Loucy (cell line): Measurements from ENCODE around the gene SNCAIP.

Experiments
- H2AFZ ChIP-seq: fragments of 200-600 bp; sonication (generic); 2 replicates; pipeline ENCODE4 v1.6.0; 2016; ENCODE audit warnings: antibody characterized with exemption, mild to moderate bottlenecking, low read length, moderate library complexity
- H3F3A ChIP-seq: fragments of 200-600 bp; 2 replicates; pipeline ENCODE4 v1.6.0; 2016; ENCODE audit warnings: antibody characterized with exemption, low read depth, mild to moderate bottlenecking
- H3K27me3 ChIP-seq: fragments of 200-600 bp; sonication (generic); 2 replicates; pipeline ENCODE4 v1.6.1; 2014; ENCODE audit warnings: low read length, mild to moderate bottlenecking; ENCODE audit not compliant: insufficient read depth, poor library complexity, severe bottlenecking
- H3K36me3 ChIP-seq: fragments of 200-600 bp; sonication (generic); 2 replicates; pipeline ENCODE4 v1.6.1; 2016; ENCODE audit warnings: low read length; ENCODE audit not compliant: insufficient read depth
- H3K4me1 ChIP-seq: fragments of 200-600 bp; sonication (generic); 2 replicates; pipeline ENCODE4 v1.5.1; 2014; ENCODE audit warnings: low read length, mild to moderate bottlenecking; ENCODE audit not compliant: insufficient read depth, poor library complexity, severe bottlenecking
- H3K4me2 ChIP-seq: fragments of 200-600 bp; sonication (generic); 2 replicates; pipeline ENCODE4 v1.6.0; 2014; ENCODE audit warnings: antibody characterized with exemption, low read length, low read depth, mild to moderate bottlenecking; ENCODE audit not compliant: poor library complexity, severe bottlenecking
- H3K4me3 ChIP-seq: fragments of 200-600 bp; sonication (generic); 2 replicates; pipeline ENCODE4 v1.5.1; 2014; ENCODE audit warnings: low read length, mild to moderate bottlenecking, mixed read lengths; ENCODE audit not compliant: poor library complexity, severe bottlenecking
- H3K79me2 ChIP-seq: fragments of 200-600 bp; sonication (generic); 2 replicates; pipeline ENCODE4 v1.6.1; 2014; ENCODE audit warnings: low read length; ENCODE audit not compliant: insufficient read depth
- H3K9ac ChIP-seq: fragments of 200-600 bp; sonication (generic); 2 replicates; pipeline ENCODE4 v1.6.0; 2014; ENCODE audit warnings: mild to moderate bottlenecking, low read depth, low read length, moderate library complexity; ENCODE audit not compliant: poor library complexity, severe bottlenecking
- H3K9me2 ChIP-seq: fragments of 200-600 bp; sonication (generic); replicated peaks from 2 replicates; pipeline ENCODE4 v1.6.1; 2016; ENCODE audit warnings: low read depth, low read length, mixed read lengths
- H3K9me3 ChIP-seq: fragments of 200-600 bp; sonication (generic); 2 replicates; pipeline ENCODE4 v1.6.1; 2014; ENCODE audit warnings: mild to moderate bottlenecking, antibody characterized with exemption, low read length, low read depth; ENCODE audit not compliant: insufficient read depth
- H4K20me1 ChIP-seq: fragments of 200-600 bp; sonication (generic); 2 replicates; pipeline ENCODE4 v1.6.0; 2014; ENCODE audit warnings: antibody characterized with exemption, low read length, mild to moderate bottlenecking; ENCODE audit not compliant: insufficient read depth, poor library complexity, severe bottlenecking
- EZH2phosphoT487 ChIP-seq: fragments of 200-600 bp; IDR thresholded peaks from 2 replicates; pipeline ENCODE4 v1.6.1; 2018; ENCODE audit warnings: antibody characterized with exemption, mild to moderate bottlenecking, moderate library complexity, borderline replicate concordance
- TF ChIP-seq, protein P1 (sequence below): fragments of 200-600 bp; sonication (generic); conservative IDR thresholded peaks from 2 replicates; pipeline ENCODE4 v1.5.1; 2014; ENCODE audit warnings: mild to moderate bottlenecking, antibody characterized with exemption, low read length

Gene SNCAIP

DNA sequence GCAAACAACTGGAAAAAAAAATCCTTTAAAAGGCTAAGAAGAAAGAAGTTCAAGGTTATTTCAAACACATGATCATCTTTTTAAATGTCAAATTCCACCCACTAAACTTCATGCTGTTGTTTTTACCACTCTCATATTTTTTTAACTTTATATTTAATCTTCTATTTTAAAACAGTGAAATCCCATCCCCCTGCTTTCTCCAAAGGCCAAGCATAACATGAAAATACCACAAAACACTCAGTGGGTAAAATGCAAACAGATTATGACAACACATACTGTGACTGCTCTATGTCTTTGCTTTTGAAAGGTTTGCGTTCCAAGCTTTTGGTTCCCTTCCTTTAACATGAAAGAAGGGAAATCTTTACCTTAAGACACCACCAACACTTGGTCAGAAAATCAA, 127.6 kb downstream of the SNCAIP start:
- Histone ChIP-seq H3K9me3 (no peaks in the 10 kb centered on the region), H3K27me3 (no peaks in the 10 kb centered on the region), H3F3A (no peaks in the 10 kb centered on the region), H3K4me1 (no peaks in the 10 kb centered on the region), H3K9ac (no peak overlapping the region), H3K9me2 (no peaks in the 10 kb centered on the region), H3K4me2 (no peak overlapping the region), H3K4me3 (no peak overlapping the region), H3K79me2 (no peaks in the 10 kb centered on the region), H4K20me1 (no peaks in the 10 kb centered on the region), H3K36me3 (no peaks in the 10 kb centered on the region), H2AFZ (no peak overlapping the region)
- TF ChIP-seq EZH2phosphoT487, result no peak
- TF ChIP-seq, protein P1, sequence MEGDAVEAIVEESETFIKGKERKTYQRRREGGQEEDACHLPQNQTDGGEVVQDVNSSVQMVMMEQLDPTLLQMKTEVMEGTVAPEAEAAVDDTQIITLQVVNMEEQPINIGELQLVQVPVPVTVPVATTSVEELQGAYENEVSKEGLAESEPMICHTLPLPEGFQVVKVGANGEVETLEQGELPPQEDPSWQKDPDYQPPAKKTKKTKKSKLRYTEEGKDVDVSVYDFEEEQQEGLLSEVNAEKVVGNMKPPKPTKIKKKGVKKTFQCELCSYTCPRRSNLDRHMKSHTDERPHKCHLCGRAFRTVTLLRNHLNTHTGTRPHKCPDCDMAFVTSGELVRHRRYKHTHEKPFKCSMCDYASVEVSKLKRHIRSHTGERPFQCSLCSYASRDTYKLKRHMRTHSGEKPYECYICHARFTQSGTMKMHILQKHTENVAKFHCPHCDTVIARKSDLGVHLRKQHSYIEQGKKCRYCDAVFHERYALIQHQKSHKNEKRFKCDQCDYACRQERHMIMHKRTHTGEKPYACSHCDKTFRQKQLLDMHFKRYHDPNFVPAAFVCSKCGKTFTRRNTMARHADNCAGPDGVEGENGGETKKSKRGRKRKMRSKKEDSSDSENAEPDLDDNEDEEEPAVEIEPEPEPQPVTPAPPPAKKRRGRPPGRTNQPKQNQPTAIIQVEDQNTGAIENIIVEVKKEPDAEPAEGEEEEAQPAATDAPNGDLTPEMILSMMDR, result no peak

DNA sequence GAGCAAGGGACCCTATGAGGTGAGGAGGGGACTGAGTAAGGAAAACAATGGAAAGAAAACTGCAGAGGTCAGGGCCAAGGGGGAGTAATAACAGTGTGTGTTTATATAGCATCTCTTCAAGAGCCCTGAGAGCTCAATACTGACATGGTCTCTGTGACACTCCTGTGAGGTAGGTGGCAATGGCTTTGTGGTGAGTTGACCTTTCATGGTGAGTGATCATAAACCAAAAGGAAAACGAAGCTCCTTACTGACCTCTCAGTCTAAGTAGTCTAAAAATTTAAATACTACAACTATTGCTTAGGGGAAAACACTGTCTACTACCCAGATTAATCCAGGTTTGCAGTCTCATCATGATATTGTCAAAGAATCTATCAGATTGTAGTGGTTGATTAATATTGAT, 130.9 kb downstream of the SNCAIP start:
- Histone ChIP-seq H3K4me1 (no peaks in the 10 kb centered on the region), H3K36me3 (no peaks in the 10 kb centered on the region), H3K9me2 (no peaks in the 10 kb centered on the region), H2AFZ (no peak overlapping the region), H3K79me2 (no peaks in the 10 kb centered on the region), H3K9me3 (no peaks in the 10 kb centered on the region), H4K20me1 (no peaks in the 10 kb centered on the region), H3K9ac (no peak overlapping the region), H3K4me2 (no peak overlapping the region), H3K27me3 (no peaks in the 10 kb centered on the region), H3K4me3 (no peak overlapping the region), H3F3A (no peaks in the 10 kb centered on the region)
- TF ChIP-seq, protein P1, result no peak
- TF ChIP-seq EZH2phosphoT487, result no peak

GRCh38 chr5:122444411-122444810, 132.4 kb downstream of the SNCAIP start:
- no peak overlapping the region for H2AFZ ChIP-seq
- H3K4me3 ChIP-seq, result no peak overlapping the region
- H3K9me3 ChIP-seq, result no peaks in the 10 kb centered on the region
- H3K9me2 ChIP-seq, result no peaks in the 10 kb centered on the region
- H3F3A ChIP-seq, result no peaks in the 10 kb centered on the region
- no peak for TF ChIP-seq EZH2phosphoT487
- TF ChIP-seq, protein P1, result no peak
- no peaks in the 10 kb centered on the region for H4K20me1 ChIP-seq
- H3K4me2 ChIP-seq, result no peak overlapping the region
- H3K4me1 ChIP-seq, result no peaks in the 10 kb centered on the region
- no peak overlapping the region for H3K9ac ChIP-seq
- H3K79me2 ChIP-seq, result no peaks in the 10 kb centered on the region
- H3K27me3 ChIP-seq, result no peaks in the 10 kb centered on the region
- H3K36me3 ChIP-seq, result no peaks in the 10 kb centered on the region
